ENCODE measurements around the gene SAMD9L.

- TF ChIP-seq POLR2AphosphoS5 (IDR thresholded peaks at IDR 0.05; ENCODE audit: low read depth, low read length): no peak
- no peak for TF ChIP-seq POLR2A (IDR thresholded peaks at IDR 0.05; ENCODE audit: low read depth, low read length)
- no peak for TF ChIP-seq TAF1 (IDR thresholded peaks at IDR 0.05; ENCODE audit: borderline replicate concordance, low read depth, low read length)
These were observed 24.5 kb upstream of the SAMD9L start for GRCh38 chr7:93172683-93173082.

Data from GM12892 (cell line).